GM13976 (cell line): Measurements from ENCODE around the gene NAGPA.

Source experiments
- DNase-seq: peaks from one replicate; pipeline ENCODE4 v3.0.0; 2012; ENCODE audit warnings: low spot score
- in situ Hi-C: fragments of 300-500 bp; cut with MboI; formaldehyde crosslinking; loops from one replicate; pipeline ENCODE4 v1.12.0; 2022; ENCODE audit warnings: low sequenced_read_pairs, mixed read lengths, inconsistent platforms; ENCODE audit not compliant: unreplicated experiment
- TF ChIP-seq, protein P1 (sequence below): IDR thresholded peaks from 2 replicates; pipeline ENCODE4 v1.5.1; 2012; ENCODE audit warnings: borderline replicate concordance, mild to moderate bottlenecking; ENCODE audit not compliant: insufficient read depth; ENCODE audit errors: extremely low read depth, missing control alignments, control extremely low read depth

The NAGPA gene

DNA sequence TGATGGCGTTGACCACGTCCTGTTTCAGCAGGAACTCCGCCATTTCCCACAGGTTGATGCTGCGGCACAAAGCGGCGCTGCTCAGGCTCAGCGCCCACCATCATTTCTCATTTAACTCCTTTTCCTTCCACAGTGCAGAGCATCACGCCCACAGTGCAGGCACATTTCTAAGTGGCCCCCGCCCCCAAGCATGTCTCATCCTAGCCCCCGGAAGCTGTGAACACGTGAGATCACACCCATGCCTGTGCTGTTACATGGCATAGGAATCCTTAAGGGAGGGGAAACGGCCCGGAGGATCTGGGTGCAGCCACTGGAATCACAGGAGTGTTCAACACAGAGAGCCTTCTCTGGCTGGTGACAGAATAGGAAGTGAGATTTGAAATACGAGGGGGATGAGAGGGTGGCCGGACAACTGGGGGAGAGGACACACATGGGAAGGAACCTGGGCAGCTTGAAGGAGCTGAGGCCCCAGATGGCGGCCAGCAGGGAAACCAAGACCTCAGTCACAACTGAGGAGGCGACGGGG is 4.7 kb downstream of the NAGPA start:
- TF ChIP-seq, protein P1, sequence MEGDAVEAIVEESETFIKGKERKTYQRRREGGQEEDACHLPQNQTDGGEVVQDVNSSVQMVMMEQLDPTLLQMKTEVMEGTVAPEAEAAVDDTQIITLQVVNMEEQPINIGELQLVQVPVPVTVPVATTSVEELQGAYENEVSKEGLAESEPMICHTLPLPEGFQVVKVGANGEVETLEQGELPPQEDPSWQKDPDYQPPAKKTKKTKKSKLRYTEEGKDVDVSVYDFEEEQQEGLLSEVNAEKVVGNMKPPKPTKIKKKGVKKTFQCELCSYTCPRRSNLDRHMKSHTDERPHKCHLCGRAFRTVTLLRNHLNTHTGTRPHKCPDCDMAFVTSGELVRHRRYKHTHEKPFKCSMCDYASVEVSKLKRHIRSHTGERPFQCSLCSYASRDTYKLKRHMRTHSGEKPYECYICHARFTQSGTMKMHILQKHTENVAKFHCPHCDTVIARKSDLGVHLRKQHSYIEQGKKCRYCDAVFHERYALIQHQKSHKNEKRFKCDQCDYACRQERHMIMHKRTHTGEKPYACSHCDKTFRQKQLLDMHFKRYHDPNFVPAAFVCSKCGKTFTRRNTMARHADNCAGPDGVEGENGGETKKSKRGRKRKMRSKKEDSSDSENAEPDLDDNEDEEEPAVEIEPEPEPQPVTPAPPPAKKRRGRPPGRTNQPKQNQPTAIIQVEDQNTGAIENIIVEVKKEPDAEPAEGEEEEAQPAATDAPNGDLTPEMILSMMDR: no peak
- in situ Hi-C loops: no loop called here
- DNase-seq: no peak

DNA sequence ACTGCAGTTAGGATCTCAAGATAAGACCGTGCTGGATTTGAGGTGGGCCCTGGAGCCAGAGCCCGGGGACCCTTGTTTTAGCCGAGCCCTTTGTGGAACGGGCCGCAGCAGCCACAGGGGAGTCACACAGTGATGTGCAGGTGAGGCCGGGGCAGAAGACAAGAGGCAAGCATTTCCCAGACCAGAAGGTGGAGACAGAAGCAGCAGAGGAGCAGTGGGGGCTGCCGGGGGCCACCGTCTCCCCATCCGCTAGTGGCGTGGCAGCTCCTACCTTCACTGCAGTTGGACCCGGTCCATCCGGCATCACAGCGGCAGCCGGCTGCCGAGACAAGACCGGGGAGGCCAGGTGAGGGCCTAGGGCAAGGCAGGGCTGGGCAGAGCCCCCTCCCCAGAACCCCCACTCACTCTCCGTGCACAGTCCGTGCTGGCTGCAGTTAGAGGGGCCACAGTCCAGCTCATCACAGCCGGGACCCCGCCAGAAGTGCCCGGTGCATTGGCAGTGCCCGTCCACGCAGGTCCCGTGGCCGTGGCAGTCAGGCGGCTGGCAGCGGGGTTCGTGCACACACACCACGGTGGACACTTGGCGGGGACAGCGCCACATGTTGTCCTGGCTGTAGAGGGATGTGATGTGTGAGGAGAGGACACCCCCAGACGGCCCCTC is 6.0 kb downstream of the NAGPA start:
- TF ChIP-seq, protein P1: no peak
- in situ Hi-C loops: no loop called here
- no peak for DNase-seq

DNA sequence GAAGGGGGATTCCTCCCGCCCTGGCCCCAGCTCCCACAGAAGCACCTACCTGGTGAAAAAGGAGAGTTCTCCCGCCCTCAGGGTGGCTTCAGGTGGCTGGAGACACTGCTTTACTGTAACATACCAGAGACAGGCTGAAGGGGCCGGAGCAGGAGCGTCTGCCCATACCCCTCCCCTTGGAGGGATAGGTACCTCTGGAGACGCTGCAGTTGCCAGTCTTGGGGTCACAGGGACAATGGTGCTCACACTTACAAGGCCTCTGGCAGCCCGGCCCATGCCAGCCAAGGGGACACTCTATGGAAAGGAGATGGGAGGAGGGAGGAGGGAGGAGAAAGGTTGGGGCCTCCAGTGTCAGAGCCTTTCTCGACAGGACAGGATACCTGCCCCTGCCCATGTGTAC is 6.6 kb downstream of the NAGPA start:
- in situ Hi-C loops: no loop called here
- no peak for DNase-seq
- TF ChIP-seq, protein P1: no peak

DNA sequence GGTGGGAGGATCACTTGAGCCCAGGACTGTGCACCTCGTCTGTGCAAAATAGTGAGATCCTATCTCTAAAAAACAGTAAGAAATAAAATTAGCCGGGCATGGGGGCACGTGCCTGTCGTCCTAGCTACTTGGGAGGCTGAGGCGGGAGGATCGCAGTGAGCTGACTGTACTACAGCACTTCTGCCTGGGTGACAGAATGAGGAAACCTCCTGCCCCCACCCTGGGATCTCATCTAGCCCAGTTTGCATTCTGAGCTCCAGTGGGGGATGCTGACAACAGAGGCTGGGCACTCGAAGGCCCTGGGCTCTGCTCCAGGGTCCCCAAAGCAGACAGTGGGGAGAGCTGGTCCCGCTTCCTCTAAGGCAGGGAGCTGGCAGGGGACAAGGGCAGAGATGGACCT is 7.1 kb downstream of the NAGPA start:
- in situ Hi-C loops: no loop called here
- DNase-seq: no peak
- TF ChIP-seq, protein P1: no peak

DNA sequence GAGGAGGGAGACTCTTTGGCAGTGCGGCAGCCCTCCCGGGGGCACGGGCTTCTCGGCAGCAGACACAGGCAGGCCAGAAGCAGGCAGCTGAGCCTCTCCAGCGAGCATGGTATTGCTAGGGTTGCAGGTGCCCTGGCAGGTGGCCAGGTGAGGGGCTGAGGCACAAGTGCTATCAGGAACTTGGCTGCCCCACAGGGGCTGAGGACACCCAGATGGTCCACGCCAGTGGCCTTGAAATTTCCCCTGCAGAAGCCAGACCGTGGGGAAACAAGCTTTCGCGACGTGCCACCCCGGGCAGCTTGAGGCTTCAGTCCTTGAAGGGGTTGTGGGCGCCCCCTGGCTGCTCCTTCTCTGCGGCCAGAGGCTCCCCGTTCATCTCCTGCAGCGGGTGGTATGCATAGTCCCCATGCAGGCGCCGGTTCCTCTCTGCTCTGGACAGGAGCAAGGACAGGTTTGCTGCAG is 8.5 kb downstream of the NAGPA start:
- in situ Hi-C loops: no loop called here
- peak; percentile 46 for DNase-seq
- TF ChIP-seq, protein P1: peak; percentile 6

DNA sequence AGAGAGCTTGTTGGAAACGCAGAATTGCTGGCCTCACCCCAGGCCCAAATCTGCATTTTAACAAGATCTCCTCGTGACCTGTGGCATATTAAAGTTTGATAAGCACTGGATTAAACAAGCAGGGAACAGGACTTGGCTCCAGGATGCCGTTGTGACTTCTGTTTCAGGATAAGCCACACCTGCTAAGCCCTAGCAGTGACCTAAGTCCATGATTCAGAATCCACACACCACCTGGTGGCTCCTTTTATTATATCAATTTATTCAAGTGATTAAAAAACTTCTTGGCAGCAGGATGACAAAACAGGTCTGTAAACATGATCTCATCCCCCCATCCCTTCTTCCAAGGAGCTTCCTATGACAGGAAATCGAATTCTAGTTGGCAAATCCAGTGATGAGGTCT is 9.1 kb downstream of the NAGPA start:
- DNase-seq: peak; percentile 39
- in situ Hi-C loops: no loop called here
- TF ChIP-seq, protein P1: no peak
